SU-DHL-6 (cell line): ENCODE results near the gene SWT1.

Experiments used
- CTCF ChIP-seq: fragments of 200-600 bp; sonication (generic); IDR thresholded peaks from one replicate; pipeline ENCODE4 v1.5.1; 2017; ENCODE audit warnings: antibody characterized with exemption, mild to moderate bottlenecking, low read length, moderate library complexity; ENCODE audit not compliant: insufficient read depth, poor library complexity, severe bottlenecking
- EZH2phosphoT487 ChIP-seq: fragments of 200-600 bp; sonication (generic), shearing (Covaris generic); conservative IDR thresholded peaks from 2 replicates; pipeline ENCODE4 v1.6.1; 2018; ENCODE audit warnings: mild to moderate bottlenecking, antibody characterized with exemption, low read length, moderate library complexity, mixed read lengths

- no peak for TF ChIP-seq CTCF
- no peak for TF ChIP-seq EZH2phosphoT487
These were observed 141.0 kb downstream of the SWT1 start for GRCh38 chr1:185297982-185298381.
